ENCODE results near the gene CYTH3. TPM values are rescaled to one million over a fixed set of nuclear protein-coding genes. Genes with fewer than 3 reads are reported as not detected.

Gene CYTH3
- total and polyA plus RNA-seq, 2 of the 4 experiments (the other 2 are of a cell fraction) = 14.2 to 34.8 TPM

- DNase-seq = peak; percentile 32
- H2AK9ac ChIP-seq (replicated peaks; ENCODE audit: low read depth, low read length, poor library complexity) = no peak overlapping the region
- H3K4ac ChIP-seq (ENCODE audit: low read depth, low read length) = peak overlapping the region; percentile 64; the same call in 1 of the 2 replicates
- no peak overlapping the region for H2BK15ac ChIP-seq (ENCODE audit: low read depth, low read length)
- H3K27me3 ChIP-seq (ENCODE audit: control insufficient read depth, insufficient read depth, low read length) = no peaks in the 10 kb centered on the region
- H3K9me3 ChIP-seq (ENCODE audit: control insufficient read depth, insufficient read depth, low read length) = no peaks in the 10 kb centered on the region
- peaks cover 19% of the 10 kb centered on the region for H3K9me1 ChIP-seq (ENCODE audit: insufficient read depth, low read length)
- no peak overlapping the region for H2BK120ac ChIP-seq (ENCODE audit: low read depth, low read length)
- in situ Hi-C loops (cut with MboI; ENCODE audit: low sequenced_read_pairs) (no loop called here), intact Hi-C loops (cut with micrococcal nuclease) (no loop called here), dilution Hi-C loops (cut with HindIII; ENCODE audit: low sequenced_read_pairs, unreplicated experiment) (no loop called here)
- CTCF ChIA-PET = interaction anchor here (0.6 to 1.3 kb wide), 3 partner anchors 9 to 61 kb away, joined by 3 read pairs; no protein-coding TSS in a partner anchor
- peaks cover 13 to 73% of the 10 kb centered on the region in 2 experiments for H3K79me1 ChIP-seq (ENCODE audit: low read depth in 1 of 2, low read length in 2 of 2)
- WGBS, 2 experiments (ENCODE audit: extremely low coverage in 2 of 2, insufficient read length in 1 of 2) = no CpG with 5 or more reads among the region's 4 CpGs
- no peak overlapping the region for H3K9ac ChIP-seq (ENCODE audit: low read depth, low read length)
- BruUV-seq (replicated peaks) = no TSS peak
- no peak overlapping the region for H3K27ac ChIP-seq (ENCODE audit: insufficient read depth, low read length)
- H4K5ac ChIP-seq (ENCODE audit: low read depth, low read length) = no peak overlapping the region
- no peak overlapping the region for H3K23ac ChIP-seq (ENCODE audit: low read depth, low read length)
- H2BK20ac ChIP-seq (ENCODE audit: low read depth, low read length) = no peak overlapping the region
- no peak overlapping the region for H4K91ac ChIP-seq (ENCODE audit: insufficient read depth, low read depth, low read length)
- no peak overlapping the region; the same call in 1 of the 2 replicates for H3K4me2 ChIP-seq (ENCODE audit: low read depth, low read length)
- H3K14ac ChIP-seq (replicated peaks; ENCODE audit: low read depth, low read length) = 0 out of 2 replicates have a peak overlapping the region, but pooled peaks have one; percentile 37
- ATAC-seq (ENCODE audit: low read depth) = peak; percentile 28; the same call in 1 of the 2 replicates
- no peak overlapping the region for H4K8ac ChIP-seq (ENCODE audit: low read depth in 2 of 2, low read length in 2 of 2)
- no peak overlapping the region for H2AK5ac ChIP-seq (ENCODE audit: low read depth, low read length)
- POLR2A ChIA-PET (ENCODE audit: unreplicated experiment) = no interaction called here
- peaks cover 32% of the 10 kb centered on the region for H4K20me1 ChIP-seq (ENCODE audit: insufficient read depth, low read length)
- no peak overlapping the region for H3K56ac ChIP-seq (ENCODE audit: extremely low read depth, insufficient read depth, low read length)
- no peak overlapping the region for H2BK5ac ChIP-seq (ENCODE audit: low read depth, low read length, poor library complexity, severe bottlenecking)
- TF ChIP-seq BHLHE40 (IDR thresholded peaks at IDR 0.05; ENCODE audit: low read depth, low read length) (no peak), CEBPB (IDR thresholded peaks at IDR 0.05; ENCODE audit: low read depth, low read length) (no peak), MAFK (IDR thresholded peaks at IDR 0.05; ENCODE audit: low read depth, low read length) (no peak), SMC3 (IDR thresholded peaks at IDR 0.05; ENCODE audit: low read depth, low read length) (no peak), RCOR1 (IDR thresholded peaks at IDR 0.05; ENCODE audit: insufficient replicate concordance, low read length) (no peak)
- H3K36me3 ChIP-seq (ENCODE audit: control insufficient read depth, insufficient read depth, low read length) = no peaks in the 10 kb centered on the region
- peaks cover 17% of the 10 kb centered on the region for H3K4me1 ChIP-seq (ENCODE audit: control insufficient read depth, insufficient read depth, low read length)
- H3K18ac ChIP-seq (ENCODE audit: low read depth, low read length) = no peak overlapping the region
- H3K4me3 ChIP-seq (ENCODE audit: insufficient read depth, low read depth, low read length) = no peak overlapping the region
- no peak overlapping the region for H2AFZ ChIP-seq (replicated peaks; ENCODE audit: low read length, poor library complexity)
Observed at GRCh38 chr7:6254866-6255265, 17.6 kb downstream of the CYTH3 start.
